MM.1S (cell line): ENCODE results near the gene IMMP2L.
A peak's percentile ranks its signal among the peaks of the same experiment; 100 is the strongest.

Source experiments
- DNase-seq: peaks from one replicate; pipeline ENCODE4 v3.0.0-alpha.2; 2015
- H2AFZ ChIP-seq: fragments of 300-600 bp; sonication (generic); 2 replicates; pipeline ENCODE4 v1.6.0; 2016; ENCODE audit warnings: antibody characterized with exemption, low read length
- H3F3A ChIP-seq: fragments of 300-600 bp; sonication (generic); 2 replicates; pipeline ENCODE4 v1.6.1; 2016; ENCODE audit warnings: mild to moderate bottlenecking, antibody characterized with exemption, low read length, moderate library complexity, mixed read lengths; ENCODE audit not compliant: insufficient read depth
- H3K27ac ChIP-seq: fragments of 300-600 bp; sonication (generic); 2 replicates; pipeline ENCODE4 v1.5.1; 2016; ENCODE audit warnings: mild to moderate bottlenecking, low read length
- H3K27me3 ChIP-seq: fragments of 300-600 bp; sonication (generic); replicated peaks from 2 replicates; pipeline ENCODE4 v1.6.0; 2016; ENCODE audit warnings: low read length; ENCODE audit not compliant: insufficient read depth
- H3K36me3 ChIP-seq: fragments of 300-600 bp; sonication (generic); replicated peaks from 2 replicates; pipeline ENCODE4 v1.6.1; 2016; ENCODE audit warnings: mild to moderate bottlenecking, low read length, mixed read lengths; ENCODE audit not compliant: insufficient read depth
- H3K4me1 ChIP-seq: fragments of 300-600 bp; sonication (generic); 2 replicates; pipeline ENCODE4 v1.6.1; 2016; ENCODE audit warnings: low read length, mixed read lengths
- H3K4me2 ChIP-seq: fragments of 300-600 bp; sonication (generic); 2 replicates; pipeline ENCODE4 v1.6.0; 2016; ENCODE audit warnings: low read depth, low read length
- H3K4me3 ChIP-seq: fragments of 300-600 bp; sonication (generic); 2 replicates; pipeline ENCODE4 v1.5.1; 2016; ENCODE audit warnings: low read length, mixed read lengths
- H3K79me2 ChIP-seq: fragments of 300-600 bp; sonication (generic); 2 replicates; pipeline ENCODE4 v1.6.1; 2016; ENCODE audit warnings: mixed run types, low read length, mixed read lengths
- H3K9ac ChIP-seq: fragments of 300-600 bp; sonication (generic); 2 replicates; pipeline ENCODE4 v1.6.1; 2016; ENCODE audit warnings: low read length, mixed read lengths
- H3K9me2 ChIP-seq: fragments of 300-600 bp; sonication (generic); replicated peaks from 2 replicates; pipeline ENCODE4 v1.6.1; 2016; ENCODE audit warnings: mild to moderate bottlenecking, low read length, mixed read lengths; ENCODE audit not compliant: insufficient read depth
- H3K9me3 ChIP-seq: fragments of 300-600 bp; sonication (generic); replicated peaks from 2 replicates; pipeline ENCODE4 v1.6.1; 2016; ENCODE audit warnings: mild to moderate bottlenecking, low read length, mixed read lengths; ENCODE audit not compliant: insufficient read depth
- H4K20me1 ChIP-seq: fragments of 300-600 bp; sonication (generic); 2 replicates; pipeline ENCODE4 v1.6.1; 2016; ENCODE audit warnings: mild to moderate bottlenecking, low read length, moderate library complexity, mixed read lengths; ENCODE audit not compliant: insufficient read depth
- CTCF ChIP-seq: fragments of 300-600 bp; sonication (generic); IDR thresholded peaks from 2 replicates; pipeline ENCODE4 v1.5.1; 2016; ENCODE audit warnings: antibody characterized with exemption, low read length, mixed read lengths
- EZH2 ChIP-seq: fragments of 300-600 bp; sonication (generic); optimal IDR thresholded peaks from 2 replicates; pipeline ENCODE3; 2017; ENCODE audit warnings: low read depth, mild to moderate bottlenecking, antibody characterized with exemption, low read length, mixed read lengths
- EZH2phosphoT487 ChIP-seq: fragments of 300-600 bp; sonication (generic); IDR thresholded peaks from 2 replicates; pipeline ENCODE4 v1.6.1; 2018; ENCODE audit warnings: antibody characterized with exemption, low read length

IMMP2L gene

GRCh38 chr7:111071556-111071955 is 490.7 kb downstream of the IMMP2L start:
- H4K20me1 ChIP-seq = no peaks in the 10 kb centered on the region
- H3K27me3 ChIP-seq = no peaks in the 10 kb centered on the region
- no peaks in the 10 kb centered on the region for H3K9me3 ChIP-seq
- H2AFZ ChIP-seq = no peak overlapping the region
- H3K4me1 ChIP-seq = peaks cover 21% of the 10 kb centered on the region
- no peak overlapping the region for H3K9ac ChIP-seq
- H3K27ac ChIP-seq = no peak overlapping the region
- DNase-seq = peak; percentile 38
- no peaks in the 10 kb centered on the region for H3K79me2 ChIP-seq
- H3K36me3 ChIP-seq = no peaks in the 10 kb centered on the region
- H3K4me3 ChIP-seq = no peak overlapping the region
- H3K4me2 ChIP-seq = no peak overlapping the region
- no peaks in the 10 kb centered on the region for H3F3A ChIP-seq
- TF ChIP-seq EZH2phosphoT487 (no peak), CTCF (no peak), EZH2 (no peak)
- H3K9me2 ChIP-seq = no peaks in the 10 kb centered on the region

- Histone ChIP-seq H3K4me3 (no peak overlapping the region), H3K4me2 (no peak overlapping the region), H3K36me3 (no peaks in the 10 kb centered on the region), H3K4me1 (peaks cover 11% of the 10 kb centered on the region), H3K27ac (no peak overlapping the region), H3K9me2 (no peaks in the 10 kb centered on the region), H3K9ac (no peak overlapping the region), H4K20me1 (no peaks in the 10 kb centered on the region), H3K9me3 (no peaks in the 10 kb centered on the region), H2AFZ (no peak overlapping the region), H3F3A (no peaks in the 10 kb centered on the region), H3K27me3 (no peaks in the 10 kb centered on the region), H3K79me2 (no peaks in the 10 kb centered on the region)
- TF ChIP-seq EZH2 (no peak), EZH2phosphoT487 (no peak)
- no peak for DNase-seq
These were observed 493.7 kb downstream of the IMMP2L start for GRCh38 chr7:111068618-111069017.

GRCh38 chr7:111067682-111068081 is 494.6 kb downstream of the IMMP2L start:
- Histone ChIP-seq H3K4me1 (peaks cover 7% of the 10 kb centered on the region), H3K4me3 (no peak overlapping the region), H2AFZ (no peak overlapping the region), H3K79me2 (no peaks in the 10 kb centered on the region), H3K36me3 (no peaks in the 10 kb centered on the region), H3K27ac (no peak overlapping the region), H3F3A (no peaks in the 10 kb centered on the region), H3K4me2 (no peak overlapping the region), H4K20me1 (no peaks in the 10 kb centered on the region), H3K9ac (no peak overlapping the region), H3K9me2 (no peaks in the 10 kb centered on the region), H3K27me3 (no peaks in the 10 kb centered on the region), H3K9me3 (no peaks in the 10 kb centered on the region)
- DNase-seq = no peak
- TF ChIP-seq CTCF (no peak), EZH2 (no peak), EZH2phosphoT487 (no peak)

GRCh38 chr7:111067251-111067650 is 495.0 kb downstream of the IMMP2L start:
- no peak overlapping the region for H3K27ac ChIP-seq
- no peak for TF ChIP-seq EZH2phosphoT487
- no peak for TF ChIP-seq CTCF
- no peak for TF ChIP-seq EZH2
- no peak overlapping the region for H3K4me3 ChIP-seq
- peaks cover 7% of the 10 kb centered on the region for H3K4me1 ChIP-seq
- H3K36me3 ChIP-seq = no peaks in the 10 kb centered on the region
- H3K4me2 ChIP-seq = no peak overlapping the region
- no peak for DNase-seq
- no peaks in the 10 kb centered on the region for H3F3A ChIP-seq
- H3K9ac ChIP-seq = no peak overlapping the region
- no peaks in the 10 kb centered on the region for H3K79me2 ChIP-seq
- no peak overlapping the region for H2AFZ ChIP-seq
- H3K27me3 ChIP-seq = no peaks in the 10 kb centered on the region
- H3K9me2 ChIP-seq = no peaks in the 10 kb centered on the region
- no peaks in the 10 kb centered on the region for H3K9me3 ChIP-seq
- no peaks in the 10 kb centered on the region for H4K20me1 ChIP-seq
